Hindlimb muscle (tissue), 1 donor: ENCODE measurements around the gene LHX6. TPM values are rescaled to one million over a fixed set of nuclear protein-coding genes. Genes with fewer than 3 reads are reported as not detected.

Experiments used
- DNase-seq: peaks from one replicate; pipeline ENCODE4 v3.0.0-alpha.2; 2013
- polyA plus RNA-seq: library from polyadenylated mRNA; unstranded; fragments of 120-200 nt; gene quantifications from one replicate; pipeline ENCODE4 v1.2.1, GENCODE V29; 2013; ENCODE audit not compliant: insufficient read length

The LHX6 gene
- polyA plus RNA-seq: 7.7 TPM

DNA sequence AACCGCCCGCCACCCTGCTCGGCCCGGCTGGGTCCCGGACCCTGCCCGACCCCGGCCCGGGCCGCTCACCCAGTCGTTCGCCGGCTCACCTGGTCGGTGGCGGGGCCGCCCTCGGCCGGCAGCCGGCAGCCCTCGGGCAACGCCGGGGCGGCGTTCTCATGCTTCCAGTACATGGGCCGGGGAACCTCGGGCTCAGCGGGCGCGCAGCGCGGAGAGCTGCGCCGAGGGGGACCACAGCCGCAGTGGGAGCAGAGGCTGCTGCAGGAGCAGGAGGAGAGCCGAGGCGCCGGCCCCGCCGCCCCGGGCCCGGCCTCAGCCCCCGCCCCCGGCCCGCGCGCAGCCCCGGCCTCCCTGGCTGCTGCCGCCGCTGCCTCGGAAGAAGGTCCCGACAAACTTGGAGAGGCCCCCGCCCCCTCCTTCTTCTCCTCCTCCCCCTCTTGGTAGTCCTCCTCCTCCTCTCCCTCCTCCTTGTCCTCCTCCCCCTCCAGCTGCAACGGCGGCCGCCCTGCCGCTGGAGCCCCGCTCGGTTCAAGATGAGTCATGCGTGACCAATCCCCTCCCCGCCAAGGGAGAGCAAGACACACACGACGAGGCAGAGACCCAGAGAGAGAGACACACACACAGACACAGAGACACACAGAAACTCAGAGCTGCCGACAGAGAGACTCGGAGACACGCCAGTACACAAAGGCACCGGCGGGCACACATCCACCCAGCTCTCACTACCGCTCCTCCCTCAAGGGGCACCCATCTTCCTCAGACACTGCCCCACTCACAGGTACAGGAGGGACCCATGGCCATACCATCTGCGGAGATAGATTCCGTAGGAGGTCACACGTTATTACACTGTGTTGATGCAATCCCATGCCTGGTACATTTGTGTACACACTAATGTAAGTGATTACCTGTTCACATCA lies at the start of gene LHX6:
Gene LHX6 (minus strand): TSS at position 390 of the 917 bp plus-strand sequence. CDS start 217 bp downstream, at position 173.
- no peak for DNase-seq

DNA sequence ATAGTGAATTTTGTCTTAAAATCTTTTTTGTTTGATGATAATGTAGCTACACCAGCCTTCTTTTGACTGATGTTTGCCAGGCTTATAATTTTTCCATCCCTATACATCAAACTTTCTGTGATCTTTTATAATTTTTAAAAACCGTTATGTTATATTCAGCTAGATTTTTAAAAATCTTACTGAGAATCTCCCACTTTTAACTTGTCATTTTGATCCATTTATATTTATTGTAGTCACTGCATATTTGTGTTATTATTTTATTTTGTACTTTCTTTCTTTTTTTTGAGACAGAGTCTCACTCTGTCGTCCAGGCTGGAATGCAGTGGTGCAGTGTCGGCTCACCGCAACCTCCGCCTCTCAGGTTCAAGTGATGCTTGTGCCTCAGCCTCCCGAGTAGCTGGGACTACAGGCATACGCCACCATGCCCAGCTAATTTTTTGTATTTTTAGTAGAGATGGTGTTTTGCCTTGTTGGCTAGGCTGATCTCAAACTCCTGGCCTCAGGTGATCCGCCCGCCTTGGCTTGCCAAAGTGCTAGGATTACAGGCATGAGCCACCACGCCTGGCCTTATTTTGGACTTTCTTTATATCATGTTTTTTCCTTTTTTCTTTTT lies 48.6 kb upstream of the LHX6 start:
- no peak for DNase-seq

DNA sequence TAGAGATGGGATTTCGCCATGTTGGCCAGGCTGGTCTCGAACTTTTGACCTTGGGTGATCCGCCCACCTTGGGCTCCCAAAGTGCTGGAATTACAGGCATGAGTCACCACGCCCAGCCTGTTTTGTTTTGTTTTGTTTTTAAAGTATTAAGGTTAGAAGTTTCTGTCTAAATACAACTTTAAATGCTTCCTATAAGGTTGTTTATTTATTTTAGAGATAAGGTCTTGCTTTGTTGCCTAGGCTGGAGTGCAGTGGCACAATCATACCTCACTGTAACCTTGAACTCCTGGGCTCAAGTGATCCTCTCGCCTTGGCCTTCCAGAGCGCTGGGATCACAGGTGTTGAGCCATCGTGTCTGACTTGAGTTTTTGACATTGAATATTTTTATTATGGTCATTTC lies 47.3 kb upstream of the LHX6 start:
- no peak for DNase-seq

DNA sequence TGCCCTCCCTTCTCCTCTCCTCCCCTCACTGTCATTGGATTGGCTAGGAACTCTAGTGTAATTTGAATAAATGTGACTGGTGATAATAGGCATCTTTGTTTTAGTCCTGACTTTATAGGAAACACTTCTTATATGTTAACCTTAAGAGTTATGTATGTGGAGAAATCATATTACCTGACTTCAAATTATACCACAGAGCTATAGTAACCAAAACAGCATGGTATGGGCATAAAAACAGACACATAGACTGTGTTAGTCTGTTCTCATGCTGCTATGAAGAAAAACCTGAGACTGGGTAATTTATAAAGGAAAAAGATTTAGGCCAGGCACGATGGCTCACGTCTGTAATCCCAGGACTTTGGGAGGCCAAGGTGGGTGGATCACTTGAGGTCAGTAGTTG lies 45.3 kb upstream of the LHX6 start:
- DNase-seq: no peak

DNA sequence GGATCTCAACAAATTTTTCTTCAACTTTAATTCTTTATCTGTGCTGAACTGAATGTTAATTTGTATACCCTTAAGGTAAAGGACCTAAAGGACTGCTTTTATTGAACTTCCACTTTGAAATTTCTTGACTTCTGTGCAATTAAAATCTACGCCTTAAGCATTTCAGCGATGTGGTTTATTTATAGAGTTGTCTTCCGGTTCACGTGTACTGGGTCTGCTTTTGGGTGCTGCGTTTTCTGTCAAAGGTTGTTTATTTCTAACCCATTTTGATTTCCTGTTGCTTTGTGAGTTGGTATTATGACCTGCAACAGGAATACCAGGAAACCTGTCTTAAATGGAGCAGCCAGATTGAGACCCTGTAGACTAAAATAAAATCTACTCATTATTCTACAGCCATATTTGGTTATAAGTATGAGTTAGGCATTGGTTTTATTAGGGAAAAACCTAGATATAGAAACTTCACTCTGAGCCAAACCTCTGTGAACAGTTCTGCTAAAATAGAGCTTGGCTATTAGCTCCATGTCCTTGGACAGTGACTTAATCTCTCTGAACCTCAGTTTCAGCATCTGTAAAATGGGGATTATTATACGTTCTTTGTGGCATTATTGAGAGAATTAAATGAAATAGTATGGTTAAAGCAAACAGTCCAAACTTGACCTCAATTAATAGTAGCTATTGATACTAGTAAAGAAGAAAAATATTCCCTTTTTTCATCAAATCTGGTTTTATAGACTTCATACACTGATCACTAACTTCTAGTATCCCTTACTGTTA lies 39.5 kb upstream of the LHX6 start:
- no peak for DNase-seq

DNA sequence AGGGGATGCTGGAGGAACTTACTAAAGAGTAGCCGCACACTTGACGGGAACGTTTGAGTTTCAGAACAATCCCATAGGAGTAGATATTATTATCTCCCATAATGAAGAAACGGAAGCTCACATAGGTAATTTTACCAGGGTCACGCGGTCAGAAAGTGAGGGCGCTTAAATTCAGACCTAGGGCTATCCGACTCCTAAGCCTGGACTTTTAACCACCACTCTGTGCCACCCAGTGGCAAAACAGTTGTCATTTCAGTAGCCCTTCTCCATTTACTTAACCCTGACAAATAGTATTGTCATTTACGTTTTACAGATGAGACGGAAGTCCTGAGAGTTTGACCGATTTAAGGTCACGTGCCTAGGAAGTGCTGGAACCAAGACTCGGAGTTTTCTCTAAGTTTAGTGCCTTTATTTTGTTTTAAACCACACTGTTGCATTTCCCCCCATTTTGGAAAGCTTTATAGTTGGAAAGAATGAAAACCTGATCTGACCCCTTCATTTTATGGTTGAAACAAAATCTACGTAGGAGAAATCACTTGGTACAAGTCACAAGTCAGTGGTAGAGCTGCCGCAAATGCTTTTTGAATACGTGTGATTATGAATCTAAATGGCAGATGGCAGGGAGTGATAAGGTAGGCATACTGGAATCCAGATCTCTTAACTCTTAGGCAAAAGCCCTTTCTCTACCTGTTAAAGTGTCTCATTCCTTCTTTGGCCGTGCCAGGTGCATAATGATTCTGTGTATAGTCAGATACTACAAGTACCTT lies 36.6 kb upstream of the LHX6 start:
- DNase-seq: peak; percentile 20

DNA sequence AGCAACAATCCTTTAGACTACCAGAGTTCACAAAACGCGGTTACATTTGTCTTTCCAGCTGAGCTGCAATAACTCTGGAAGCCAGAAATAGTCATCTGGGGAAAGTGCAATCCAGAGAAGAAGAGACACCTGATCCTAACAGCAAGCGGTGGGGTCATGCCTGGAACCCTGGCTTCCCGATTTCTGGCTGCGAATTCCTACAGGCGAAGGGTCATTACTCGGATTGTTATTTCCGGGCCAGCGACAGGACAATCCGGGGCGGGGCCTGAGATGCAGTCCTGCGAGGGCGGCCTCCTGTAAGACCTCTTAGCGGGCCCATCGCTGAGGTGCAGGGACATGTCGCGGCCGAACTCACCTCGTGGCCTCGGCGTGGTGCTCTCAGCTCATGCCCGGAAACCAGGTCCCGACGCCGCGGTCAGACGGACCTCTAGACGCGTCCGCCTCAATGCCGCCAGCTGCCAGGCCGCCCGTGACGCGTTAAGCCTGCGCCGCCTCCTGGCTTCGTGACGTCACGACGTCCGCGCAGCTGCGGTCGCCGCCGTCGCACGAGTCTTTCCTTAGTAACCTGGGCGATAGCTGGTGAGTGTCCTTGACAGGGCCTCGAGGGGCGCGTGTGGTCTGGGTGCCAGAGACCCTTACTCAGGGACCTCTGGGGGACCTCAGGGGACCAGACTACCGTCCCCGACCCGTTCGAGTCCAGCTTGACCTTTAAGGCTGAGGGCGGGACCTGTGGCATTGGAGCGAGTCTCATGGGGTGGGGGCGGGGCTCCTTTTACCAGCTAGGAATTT lies 35.8 kb upstream of the LHX6 start, which contains the start of the genes MRRF and RBM18:
Gene MRRF (plus strand): TSS at position 523 of the 789 bp plus-strand sequence. CDS start 6,010 bp downstream, outside the sequence.
Gene RBM18 (minus strand): TSS at position 481 of the 789 bp plus-strand sequence. CDS start 3,348 bp downstream, outside the sequence.
- peak; percentile 96 for DNase-seq

DNA sequence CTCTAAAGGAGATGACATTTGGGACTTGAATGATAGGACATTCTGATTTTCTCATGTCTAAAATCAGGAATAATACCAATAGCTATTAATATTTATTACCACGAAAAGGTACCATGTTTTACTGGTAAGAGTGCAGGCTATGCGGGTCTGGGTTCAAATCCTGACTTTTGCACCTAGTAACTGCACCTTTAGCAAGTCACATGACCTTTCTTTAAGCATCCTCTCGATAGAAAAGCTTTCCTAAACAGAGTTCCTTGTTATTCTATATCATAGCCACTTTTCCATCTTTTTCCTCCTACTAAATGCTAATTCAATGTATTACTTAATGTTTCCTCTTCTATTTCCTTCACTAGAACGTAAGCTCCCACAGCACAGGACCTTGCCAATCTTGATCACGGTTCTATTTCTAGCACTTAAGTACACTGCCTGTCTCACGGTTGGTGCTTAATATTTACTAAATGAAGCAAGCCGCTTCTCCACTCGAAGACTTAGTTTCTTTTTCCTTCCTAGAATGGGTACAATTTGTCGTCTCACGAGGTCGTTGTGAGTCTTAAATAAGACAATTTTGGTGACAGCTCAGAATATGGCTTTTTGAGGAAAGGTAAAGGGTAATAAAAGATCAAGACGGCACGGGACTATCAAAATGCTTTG lies 35.1 kb upstream of the LHX6 start:
- DNase-seq: peak; percentile 9

DNA sequence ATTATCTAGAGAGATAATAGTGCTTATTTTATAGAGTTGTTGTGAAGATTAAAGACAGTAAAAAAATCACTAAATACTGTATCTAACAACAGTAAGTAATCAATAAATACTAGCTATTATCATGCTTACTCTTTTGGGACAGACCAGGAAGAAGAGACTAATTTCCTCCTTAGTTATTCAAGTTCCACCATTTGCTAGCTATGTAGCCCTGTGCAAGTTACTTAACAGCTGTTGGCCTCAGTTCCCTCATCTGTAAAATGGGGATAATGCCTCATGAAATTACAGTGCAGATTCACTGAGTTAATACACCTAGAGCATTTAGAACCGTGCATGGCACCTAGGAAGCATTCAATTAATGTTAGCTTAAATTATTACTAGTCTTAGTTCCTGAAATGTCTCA lies 33.3 kb upstream of the LHX6 start:
- DNase-seq: no peak

DNA sequence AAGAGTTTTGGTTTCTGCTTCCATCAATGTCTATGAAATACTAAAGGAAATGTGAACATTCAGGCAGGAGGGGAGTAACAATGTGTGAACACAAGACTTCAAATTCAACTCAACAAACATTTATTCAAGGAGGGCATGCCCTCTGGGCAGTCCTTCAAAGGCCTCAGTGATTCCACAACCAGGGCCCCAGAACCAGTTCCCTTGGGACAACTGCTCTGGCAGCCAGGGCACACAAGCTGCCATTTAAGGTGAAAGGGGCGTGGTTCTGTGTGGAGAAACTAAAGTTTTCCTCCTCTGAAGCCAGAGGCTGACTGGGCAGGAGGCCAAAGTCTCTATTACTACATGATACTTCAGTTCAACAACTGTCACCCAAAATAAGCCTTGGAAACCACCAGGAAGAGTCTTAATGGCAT lies 32.7 kb upstream of the LHX6 start:
- peak; percentile 23 for DNase-seq

DNA sequence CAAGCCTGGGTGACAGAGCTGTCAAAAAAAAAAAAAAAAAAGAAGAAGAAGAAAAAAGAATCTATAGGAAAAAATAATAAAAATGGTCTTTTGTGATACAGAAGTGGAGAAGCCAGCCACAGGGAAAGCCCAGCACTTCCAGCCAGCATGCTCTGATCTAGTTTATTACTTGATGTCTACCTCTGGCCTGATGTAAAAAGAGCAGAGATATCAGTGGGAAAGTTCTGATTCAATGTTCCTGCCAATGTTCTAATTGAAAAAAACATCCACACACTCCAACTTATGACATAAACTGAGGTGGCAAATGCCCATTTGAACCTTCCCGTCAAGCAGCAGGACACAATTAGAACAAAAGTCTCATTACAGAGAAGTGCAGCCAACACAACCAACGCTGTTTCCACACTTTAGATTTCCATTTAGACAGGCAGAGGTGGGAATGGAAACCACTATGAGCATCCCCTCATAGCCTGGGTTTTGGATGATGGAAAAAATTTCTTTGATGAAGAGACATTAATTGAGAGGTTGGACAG lies 30.2 kb upstream of the LHX6 start:
- no peak for DNase-seq

DNA sequence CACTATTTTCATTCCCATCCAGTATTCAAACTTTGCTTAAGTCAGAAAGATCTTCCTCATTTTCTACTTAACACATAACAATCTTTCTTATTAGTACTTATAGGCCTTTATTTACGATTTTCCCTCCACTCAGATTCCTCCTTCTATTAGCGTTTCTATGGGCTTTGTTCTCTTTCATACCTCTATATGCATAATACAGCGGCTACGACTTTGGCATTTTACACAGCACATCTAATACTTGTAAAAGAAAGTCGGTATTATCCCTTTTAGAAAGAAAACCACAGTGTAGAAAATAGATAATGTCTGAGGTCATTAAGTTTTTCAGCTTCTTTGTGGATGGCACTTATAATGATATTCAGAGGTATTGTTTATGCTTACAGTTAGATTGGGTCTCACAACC lies 27.4 kb upstream of the LHX6 start:
- no peak for DNase-seq

DNA sequence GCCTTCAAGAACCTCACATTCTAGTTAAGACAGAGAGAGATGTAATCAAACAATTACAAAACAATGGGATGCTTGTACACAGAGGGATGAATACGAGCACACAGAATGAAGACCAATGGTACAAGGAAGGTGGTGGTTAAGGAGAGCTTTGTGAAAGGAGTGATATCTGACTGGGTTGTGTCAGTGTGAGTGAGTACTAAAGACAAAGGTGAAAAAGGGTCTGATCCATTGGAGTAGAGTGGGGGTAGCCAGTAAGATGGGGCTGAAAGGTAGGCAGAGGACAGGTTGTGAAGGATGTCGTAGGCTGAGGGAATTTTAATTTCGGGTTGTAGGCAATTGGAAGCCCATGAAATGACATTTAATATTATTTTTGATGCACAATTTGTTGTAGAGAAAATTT lies 26.0 kb upstream of the LHX6 start:
- no peak for DNase-seq

DNA sequence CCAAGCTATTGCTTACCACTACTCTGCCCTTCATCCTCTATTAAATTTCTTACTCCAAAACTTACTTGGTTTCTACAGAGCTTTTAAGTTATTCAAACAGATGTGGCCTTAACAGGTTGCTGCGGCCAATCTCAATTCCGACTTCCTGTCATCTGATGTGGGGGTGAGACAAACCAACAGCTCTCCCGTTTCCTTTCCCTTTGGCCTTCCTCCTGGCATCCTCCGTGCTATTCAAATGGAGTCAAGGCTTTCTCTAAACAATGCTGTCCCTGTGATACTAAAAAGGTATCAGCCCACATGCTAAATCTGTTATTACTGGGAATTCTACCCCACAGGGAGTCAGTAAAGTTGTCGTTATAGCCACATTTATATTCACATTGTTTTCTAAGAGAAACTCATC lies 24.0 kb upstream of the LHX6 start:
- peak; percentile 10 for DNase-seq

DNA sequence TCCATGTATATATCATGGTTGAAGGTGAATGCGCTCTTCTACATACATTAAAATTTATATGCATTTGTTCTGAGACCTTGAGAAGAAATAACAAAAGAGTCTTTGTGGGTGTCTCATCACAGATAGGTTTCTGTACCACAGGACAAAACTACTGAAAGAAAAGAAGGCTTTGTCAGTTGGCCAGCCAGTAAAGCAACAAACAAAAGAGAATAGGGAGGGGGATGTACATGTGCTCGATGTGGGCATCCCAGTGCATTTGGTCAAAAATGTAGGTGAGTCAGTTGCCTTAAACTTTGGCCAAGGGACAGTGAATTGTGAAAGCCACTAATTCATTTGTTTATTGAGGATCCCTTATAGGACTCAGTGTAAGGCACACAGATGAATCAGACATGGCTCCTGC lies 22.6 kb upstream of the LHX6 start:
- no peak for DNase-seq

DNA sequence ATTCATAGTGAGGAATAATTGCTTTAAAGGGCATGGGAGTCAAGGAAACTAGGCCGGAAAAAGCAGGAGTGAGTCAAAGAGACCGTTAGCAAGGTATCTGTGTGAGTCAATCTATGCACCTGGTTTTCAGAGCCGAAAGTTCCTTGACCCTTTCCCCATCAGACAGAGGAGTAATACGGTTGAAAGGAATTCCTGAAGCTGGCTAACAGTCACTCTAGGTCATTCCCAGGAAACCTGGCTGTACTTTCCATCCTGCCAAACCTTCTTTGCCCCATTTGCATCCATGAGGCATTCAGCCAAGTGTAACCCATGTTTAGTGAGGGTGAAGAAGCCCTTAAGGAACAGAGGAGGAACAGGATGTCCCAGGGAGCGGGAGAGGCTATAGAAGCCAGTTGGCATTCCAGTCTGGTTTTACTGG lies 19.7 kb upstream of the LHX6 start:
- no peak for DNase-seq

DNA sequence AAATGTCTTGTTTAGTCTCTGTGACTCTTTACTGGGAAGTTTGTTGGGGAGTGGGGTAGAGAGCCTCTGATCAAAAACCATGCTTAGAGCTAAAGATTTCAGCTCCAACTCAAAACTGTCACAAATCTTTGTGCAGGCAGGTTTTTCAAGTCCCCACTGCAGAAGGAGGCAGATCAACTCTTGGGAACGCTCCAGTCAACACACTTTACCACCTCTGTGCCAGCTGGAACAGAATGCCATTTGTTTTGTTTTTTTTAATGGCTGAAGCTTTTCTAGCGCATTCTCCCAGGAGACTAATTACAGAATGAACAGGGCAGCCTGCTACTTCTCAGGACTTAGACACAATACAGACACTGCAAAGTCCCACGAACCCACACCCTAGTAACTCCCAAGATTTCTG lies 17.9 kb upstream of the LHX6 start:
- no peak for DNase-seq

DNA sequence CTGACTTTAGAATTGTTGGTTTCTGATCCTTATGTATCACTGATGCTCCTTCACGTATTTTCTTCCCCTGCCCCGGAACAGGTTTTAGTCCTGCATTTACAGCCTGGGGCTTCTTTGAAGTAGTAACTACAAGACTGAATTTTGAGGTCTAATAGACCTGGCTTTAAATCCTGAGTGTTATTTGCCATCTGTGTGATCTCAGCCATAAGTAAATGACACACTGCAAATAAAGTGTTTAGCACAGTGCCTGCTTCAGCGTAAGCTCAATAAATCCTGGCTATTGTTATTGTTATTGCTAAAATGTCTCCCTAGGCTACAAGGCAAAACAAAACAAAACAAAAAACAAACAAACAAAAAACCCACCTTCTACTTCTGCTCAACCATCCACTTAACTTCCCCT lies 15.6 kb upstream of the LHX6 start:
- no peak for DNase-seq

DNA sequence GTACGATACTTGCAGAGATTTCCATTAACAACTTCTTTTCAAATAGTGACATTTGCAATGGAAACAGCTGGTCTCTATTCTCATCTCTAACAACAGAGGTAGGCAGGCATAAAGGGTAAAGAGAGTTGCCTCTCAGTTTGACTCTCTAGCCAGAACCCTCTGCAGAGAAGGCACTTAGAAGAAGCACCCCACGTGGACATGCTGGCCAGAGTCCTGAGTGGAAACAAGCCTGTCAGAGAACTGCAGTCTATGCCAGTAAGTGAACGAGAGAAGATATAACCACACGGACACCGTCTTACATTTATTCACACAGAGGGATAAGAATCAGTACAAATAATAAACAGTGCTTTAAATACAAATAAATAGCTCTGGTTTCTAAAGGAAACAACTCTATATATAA lies 11.0 kb upstream of the LHX6 start:
- no peak for DNase-seq

DNA sequence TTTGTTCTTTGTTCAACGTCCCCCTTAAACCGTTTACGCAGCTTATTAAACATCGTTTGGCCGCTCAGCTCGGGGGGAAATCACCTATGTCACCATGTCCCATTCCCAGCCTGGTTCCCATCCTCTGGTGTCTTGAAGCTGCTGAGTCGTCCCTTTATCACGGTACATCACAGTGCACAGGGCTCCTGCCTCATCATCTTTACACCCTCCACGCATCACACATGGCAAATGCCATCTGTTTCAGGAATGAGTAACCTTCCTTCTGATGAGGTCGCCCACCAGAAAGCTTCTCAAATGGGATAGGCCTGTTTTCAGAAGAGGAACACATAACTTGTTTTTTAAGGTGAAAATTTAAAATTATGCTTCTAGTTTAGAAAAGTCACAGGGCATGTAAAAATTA lies 7.9 kb upstream of the LHX6 start:
- no peak for DNase-seq
